Karpas-422 (cell line): ENCODE data around the gene SPTLC2. TPM values are rescaled to one million over a fixed set of nuclear protein-coding genes. Genes with fewer than 3 reads are reported as not detected.

Experiments
- DNase-seq: peaks from one replicate; pipeline ENCODE4 v3.0.0-alpha.2; 2015
- H2AFZ ChIP-seq: fragments of 200-600 bp; sonication (generic); 2 replicates; pipeline ENCODE4 v1.6.1; 2014; ENCODE audit warnings: antibody characterized with exemption, low read length, mixed read lengths
- H3K27ac ChIP-seq: fragments of 200-600 bp; sonication (generic); 2 replicates; pipeline ENCODE4 v1.5.1; 2014; ENCODE audit warnings: mild to moderate bottlenecking, low read length, moderate library complexity
- H3K27me3 ChIP-seq: fragments of 200-600 bp; sonication (generic); 2 replicates; pipeline ENCODE4 v1.6.1; 2014; ENCODE audit warnings: low read length, mixed read lengths
- H3K36me3 ChIP-seq: fragments of 200-600 bp; sonication (generic); 2 replicates; pipeline ENCODE4 v1.6.1; 2014; ENCODE audit warnings: low read length, mixed read lengths; ENCODE audit not compliant: insufficient read depth
- H3K4me1 ChIP-seq: fragments of 200-600 bp; sonication (generic); 2 replicates; pipeline ENCODE4 v1.6.1; 2014; ENCODE audit warnings: mild to moderate bottlenecking, low read length, mixed read lengths
- H3K4me2 ChIP-seq: fragments of 200-600 bp; sonication (generic); 2 replicates; pipeline ENCODE4 v1.6.1; 2014; ENCODE audit warnings: low read length, low read depth, mild to moderate bottlenecking; ENCODE audit not compliant: poor library complexity, severe bottlenecking
- H3K4me3 ChIP-seq: fragments of 200-600 bp; sonication (generic); 2 replicates; pipeline ENCODE4 v1.5.1; 2014; ENCODE audit warnings: mild to moderate bottlenecking, antibody characterized with exemption, low read length, mixed read lengths
- H3K79me2 ChIP-seq: fragments of 200-600 bp; sonication (generic); 2 replicates; pipeline ENCODE4 v1.6.1; 2014; ENCODE audit warnings: mild to moderate bottlenecking, low read length, mixed read lengths
- H3K9ac ChIP-seq: fragments of 200-600 bp; sonication (generic); 2 replicates; pipeline ENCODE4 v1.6.0; 2014; ENCODE audit warnings: low read length
- H3K9me2 ChIP-seq: fragments of 200-600 bp; sonication (generic), shearing (Covaris generic); replicated peaks from 2 replicates; pipeline ENCODE4 v1.6.0; 2014; ENCODE audit warnings: mild to moderate bottlenecking, low read length, moderate library complexity; ENCODE audit not compliant: insufficient read depth
- H3K9me3 ChIP-seq: fragments of 300-700, 200-600 bp; sonication (generic); 2 replicates; pipeline ENCODE4 v1.6.1; 2014; ENCODE audit warnings: low read length, mixed read lengths
- H4K20me1 ChIP-seq: fragments of 200-600 bp; sonication (generic); 2 replicates; pipeline ENCODE4 v1.6.1; 2014; ENCODE audit warnings: mild to moderate bottlenecking, antibody characterized with exemption, low read length, low read depth; ENCODE audit not compliant: insufficient read depth
- total RNA-seq: library from RNA; depleted of rRNA; stranded (reverse); fragments of >200 nt; shearing (Covaris generic); gene quantifications from 2 replicates; pipeline ENCODE4 v1.2.3, GENCODE V29; 2014; ENCODE audit warnings: low replicate concordance

Gene SPTLC2
- total RNA-seq, 1 experiment from 2014 or later, result 97.0 TPM

DNA sequence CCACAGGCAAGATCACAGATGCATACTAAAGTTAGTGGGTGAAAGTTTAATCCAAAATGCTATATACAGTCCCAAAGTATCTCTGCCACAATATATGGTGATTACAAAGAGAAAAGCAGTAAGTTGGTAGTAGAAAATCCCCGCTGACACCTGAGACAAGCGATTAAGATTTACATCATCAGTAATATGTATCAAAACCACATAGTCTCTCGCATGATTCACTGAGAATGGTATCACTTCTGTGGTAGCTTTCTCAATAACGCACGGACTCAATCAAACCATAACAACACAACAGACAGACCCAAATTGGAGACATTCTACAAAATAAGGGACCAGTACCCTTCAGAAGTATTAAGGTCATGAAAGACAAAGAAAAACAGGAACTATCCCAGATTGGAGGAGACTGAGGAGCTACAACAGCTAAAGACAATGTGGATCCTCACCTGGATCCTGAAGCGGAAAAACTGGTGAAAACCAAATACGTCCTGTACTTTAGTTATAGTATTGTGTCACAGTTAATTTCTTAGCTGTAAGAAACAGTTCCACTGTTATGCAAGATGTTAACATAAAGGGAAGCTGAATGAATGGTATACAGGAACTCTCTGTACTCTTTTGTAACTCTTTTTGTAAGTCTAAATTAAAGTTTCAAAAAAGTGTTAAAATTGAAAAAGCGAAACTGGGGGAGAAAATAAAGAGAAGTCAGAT lies 51.0 kb downstream of the SPTLC2 start:
- peaks cover 26% of the 10 kb centered on the region for H3K36me3 ChIP-seq
- H3K27me3 ChIP-seq, result no peaks in the 10 kb centered on the region
- H3K4me1 ChIP-seq, result peaks cover 79% of the 10 kb centered on the region
- H2AFZ ChIP-seq, result peak overlapping the region; percentile 32; the same call in 1 of the 2 replicates
- peak overlapping the region; percentile 73 for H3K4me2 ChIP-seq
- peak overlapping the region; percentile 91 for H3K27ac ChIP-seq
- H4K20me1 ChIP-seq, result no peaks in the 10 kb centered on the region
- no peaks in the 10 kb centered on the region for H3K9me2 ChIP-seq
- peak; percentile 76 for DNase-seq
- peak overlapping the region; percentile 60 for H3K9ac ChIP-seq
- no peaks in the 10 kb centered on the region for H3K9me3 ChIP-seq
- H3K4me3 ChIP-seq, result peak overlapping the region; percentile 53
- H3K79me2 ChIP-seq, result peaks cover 66% of the 10 kb centered on the region

DNA sequence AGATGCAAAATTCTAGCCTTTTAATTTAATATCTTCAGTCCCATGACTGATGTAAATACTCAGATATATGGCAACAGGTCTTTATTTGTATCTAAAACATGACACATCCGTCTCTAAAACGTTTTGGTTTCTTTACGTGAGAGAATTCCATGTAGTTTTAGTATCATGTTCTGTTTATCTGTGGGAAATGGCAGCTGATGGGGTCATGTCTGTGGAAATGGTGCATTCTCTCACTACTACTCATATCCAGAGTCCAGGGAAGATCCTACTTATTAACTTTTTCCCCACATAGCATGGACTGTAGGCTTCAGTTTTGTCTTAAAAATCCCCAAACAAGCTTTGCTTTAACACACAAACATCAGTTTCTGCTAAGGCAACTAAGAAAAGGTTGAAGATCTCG lies 53.8 kb downstream of the SPTLC2 start:
- H3K79me2 ChIP-seq, result peaks cover 58% of the 10 kb centered on the region
- peak overlapping the region; percentile 91 for H3K27ac ChIP-seq
- H3K9me3 ChIP-seq, result no peaks in the 10 kb centered on the region
- peak overlapping the region; percentile 24; the same call in 1 of the 2 replicates for H3K9ac ChIP-seq
- no peak overlapping the region for H3K4me3 ChIP-seq
- H2AFZ ChIP-seq, result no peak overlapping the region
- peaks cover 11% of the 10 kb centered on the region; the same call in 1 of the 2 replicates for H3K36me3 ChIP-seq
- no peaks in the 10 kb centered on the region for H4K20me1 ChIP-seq
- H3K9me2 ChIP-seq, result no peaks in the 10 kb centered on the region
- peaks cover 62% of the 10 kb centered on the region for H3K4me1 ChIP-seq
- peak overlapping the region; percentile 37 for H3K4me2 ChIP-seq
- no peak for DNase-seq
- no peaks in the 10 kb centered on the region for H3K27me3 ChIP-seq

DNA sequence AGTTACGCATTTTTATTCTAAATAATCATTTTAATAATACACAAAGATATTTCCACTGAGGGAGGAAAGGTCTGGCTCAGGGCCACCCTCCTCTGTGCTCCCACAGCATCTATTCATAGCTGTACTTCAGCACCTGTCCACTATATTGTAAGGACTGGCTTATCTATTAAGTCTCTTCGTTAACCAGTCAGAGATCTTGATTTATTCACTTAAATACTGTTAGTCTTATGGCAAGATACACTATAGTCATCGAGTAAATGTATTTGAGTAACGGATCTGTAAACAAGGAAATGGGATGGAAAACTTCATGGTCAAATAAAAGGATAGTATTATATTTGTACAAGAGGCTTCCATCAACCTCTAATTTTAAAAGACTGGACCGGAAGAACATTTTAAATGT lies 54.6 kb downstream of the SPTLC2 start:
- Histone ChIP-seq H3K36me3 (peaks cover 11% of the 10 kb centered on the region; the same call in 1 of the 2 replicates), H3K4me2 (no peak overlapping the region), H3K27ac (peak overlapping the region; percentile 91), H3K9me3 (no peaks in the 10 kb centered on the region), H3K4me1 (peaks cover 62% of the 10 kb centered on the region), H3K4me3 (no peak overlapping the region), H3K9ac (no peak overlapping the region), H3K27me3 (no peaks in the 10 kb centered on the region), H3K79me2 (peaks cover 56% of the 10 kb centered on the region), H3K9me2 (no peaks in the 10 kb centered on the region), H2AFZ (no peak overlapping the region), H4K20me1 (no peaks in the 10 kb centered on the region)
- DNase-seq, result no peak

DNA sequence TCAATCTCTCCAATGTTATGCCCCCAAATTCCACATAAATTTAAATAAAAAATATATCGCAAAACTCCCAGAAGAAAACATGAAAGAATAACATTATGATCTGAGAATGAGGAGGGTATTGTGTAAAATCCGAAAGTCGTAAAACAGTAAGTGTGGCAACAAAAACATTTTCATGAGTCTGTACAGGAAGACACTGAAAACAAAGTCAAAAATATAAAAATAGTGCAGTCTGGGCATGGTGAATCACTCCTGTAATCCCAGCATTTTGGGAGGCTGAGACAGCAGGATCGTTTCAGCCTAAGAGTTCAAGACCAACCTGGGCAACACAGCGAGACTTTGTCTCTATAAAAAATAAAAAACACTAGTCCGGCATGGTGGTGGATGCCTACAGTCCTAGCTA lies 57.1 kb downstream of the SPTLC2 start:
- Histone ChIP-seq H3K36me3 (peaks cover 26% of the 10 kb centered on the region), H3K4me2 (no peak overlapping the region)
- no peak for DNase-seq

DNA sequence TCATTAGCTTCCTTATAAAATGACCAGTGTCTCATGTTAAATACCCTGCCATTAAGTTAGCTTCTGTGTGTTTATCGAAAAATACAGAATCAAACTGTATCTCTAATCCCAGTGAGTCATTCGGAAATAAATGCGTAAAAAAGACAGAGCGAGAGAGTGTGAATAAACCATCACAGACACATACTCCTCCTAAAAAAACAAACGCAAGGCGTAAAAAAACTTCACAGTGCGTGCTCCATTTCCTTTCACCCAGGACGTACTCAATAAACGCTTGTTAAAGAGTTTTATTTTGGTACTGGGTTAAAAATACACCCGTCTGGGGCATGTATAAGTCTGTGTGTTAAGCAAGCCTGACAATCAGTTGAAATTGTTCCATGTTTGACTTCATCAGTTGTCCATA lies 59.0 kb downstream of the SPTLC2 start:
- no peaks in the 10 kb centered on the region for H3K9me2 ChIP-seq
- peaks cover 30% of the 10 kb centered on the region for H3K36me3 ChIP-seq
- DNase-seq, result peak; percentile 61
- H4K20me1 ChIP-seq, result no peaks in the 10 kb centered on the region
- peaks cover 57% of the 10 kb centered on the region for H3K79me2 ChIP-seq
- peak overlapping the region; percentile 25 for H3K4me3 ChIP-seq
- H3K4me2 ChIP-seq, result peak overlapping the region; percentile 61
- peak overlapping the region; percentile 88 for H3K27ac ChIP-seq
- H3K4me1 ChIP-seq, result peaks cover 47% of the 10 kb centered on the region
- H3K9ac ChIP-seq, result peak overlapping the region; percentile 49
- H3K9me3 ChIP-seq, result no peaks in the 10 kb centered on the region
- H3K27me3 ChIP-seq, result no peaks in the 10 kb centered on the region
- H2AFZ ChIP-seq, result 0 out of 2 replicates have a peak overlapping the region, but pooled peaks have one; percentile 2

More for the DNA sequence above, 57.1 kb downstream of the SPTLC2 start:
- Histone ChIP-seq H3K27ac (no peak overlapping the region), H3K9me3 (no peaks in the 10 kb centered on the region), H3K9ac (no peak overlapping the region), H3K4me3 (no peak overlapping the region), H3K79me2 (peaks cover 61% of the 10 kb centered on the region), H2AFZ (no peak overlapping the region), H3K4me1 (peaks cover 61% of the 10 kb centered on the region), H4K20me1 (no peaks in the 10 kb centered on the region), H3K9me2 (no peaks in the 10 kb centered on the region), H3K27me3 (no peaks in the 10 kb centered on the region)

DNA sequence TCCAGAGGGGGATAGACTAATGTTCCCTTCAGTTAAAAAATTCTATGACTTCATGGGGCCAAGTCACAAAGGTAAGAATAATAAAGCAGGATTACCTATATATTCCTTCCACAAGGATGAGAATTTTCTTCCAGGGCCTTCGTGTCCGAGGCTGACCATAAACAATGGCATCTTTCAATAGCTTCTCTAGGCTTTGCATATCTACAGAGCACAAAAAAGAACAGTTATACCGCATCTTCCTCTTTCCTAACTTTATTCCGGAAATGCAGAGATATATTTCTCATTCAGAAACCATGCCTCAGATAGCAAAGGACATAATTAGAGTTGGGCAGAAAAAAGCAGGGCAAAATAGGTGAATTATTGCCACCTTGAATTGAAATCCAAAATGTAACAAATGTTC lies 59.5 kb downstream of the SPTLC2 start:
- H3K36me3 ChIP-seq, result peaks cover 25% of the 10 kb centered on the region
- peak overlapping the region; percentile 25 for H3K4me3 ChIP-seq

DNA sequence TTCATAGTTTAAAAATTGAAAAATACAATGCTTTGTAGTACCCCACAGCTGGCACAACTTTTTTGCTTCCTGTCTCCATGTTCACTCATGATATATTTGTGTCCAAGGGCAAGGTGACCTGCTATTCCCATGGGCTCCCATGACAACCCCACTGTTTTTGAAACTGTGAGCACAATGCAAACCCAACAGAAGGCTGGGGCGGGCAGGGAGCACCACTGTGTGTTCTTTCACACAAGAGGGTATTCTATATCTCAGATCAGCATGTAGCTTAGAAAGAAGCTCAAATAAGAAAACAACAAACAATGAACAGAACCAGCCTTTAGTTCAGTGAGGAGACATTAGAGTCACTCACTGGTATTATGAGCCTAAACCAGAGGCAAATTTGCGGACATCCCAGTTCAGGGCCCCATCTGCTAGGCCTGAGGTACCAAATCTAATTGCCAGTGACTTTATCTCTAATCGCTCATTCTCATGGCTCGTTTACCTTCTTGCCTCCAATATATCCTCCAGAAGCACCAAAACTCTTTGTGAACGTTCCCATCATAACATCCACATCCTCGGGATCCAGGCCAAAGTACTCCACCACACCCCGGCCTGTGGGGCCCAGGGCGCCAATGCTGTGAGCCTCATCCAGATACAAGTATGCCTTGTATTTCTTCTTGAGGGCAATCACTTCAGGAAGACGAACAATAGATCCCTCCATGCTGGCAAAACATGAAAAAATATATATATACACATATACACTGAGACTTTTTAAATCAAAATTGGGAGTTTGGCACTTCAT lies 61.4 kb downstream of the SPTLC2 start:
- Histone ChIP-seq H3K4me2 (peak overlapping the region; percentile 63), H2AFZ (no peak overlapping the region), H3K9ac (peak overlapping the region; percentile 43), H3K36me3 (peaks cover 27% of the 10 kb centered on the region), H3K79me2 (peaks cover 55% of the 10 kb centered on the region), H3K4me1 (peaks cover 44% of the 10 kb centered on the region), H3K9me3 (no peaks in the 10 kb centered on the region), H3K4me3 (peak overlapping the region; percentile 20; the same call in 1 of the 2 replicates), H3K9me2 (no peaks in the 10 kb centered on the region), H3K27ac (peak overlapping the region; percentile 85), H3K27me3 (no peaks in the 10 kb centered on the region), H4K20me1 (no peaks in the 10 kb centered on the region)
- DNase-seq, result peak; percentile 67

More for the DNA sequence above, 59.5 kb downstream of the SPTLC2 start:
- Histone ChIP-seq H3K9me2 (no peaks in the 10 kb centered on the region), H3K4me2 (peak overlapping the region; percentile 61), H4K20me1 (no peaks in the 10 kb centered on the region), H3K27ac (peak overlapping the region; percentile 88), H3K79me2 (peaks cover 53% of the 10 kb centered on the region), H3K9ac (peak overlapping the region; percentile 49), H3K9me3 (no peaks in the 10 kb centered on the region), H3K4me1 (peaks cover 44% of the 10 kb centered on the region), H2AFZ (0 out of 2 replicates have a peak overlapping the region, but pooled peaks have one; percentile 2), H3K27me3 (no peaks in the 10 kb centered on the region)
- DNase-seq, result peak; percentile 80

DNA sequence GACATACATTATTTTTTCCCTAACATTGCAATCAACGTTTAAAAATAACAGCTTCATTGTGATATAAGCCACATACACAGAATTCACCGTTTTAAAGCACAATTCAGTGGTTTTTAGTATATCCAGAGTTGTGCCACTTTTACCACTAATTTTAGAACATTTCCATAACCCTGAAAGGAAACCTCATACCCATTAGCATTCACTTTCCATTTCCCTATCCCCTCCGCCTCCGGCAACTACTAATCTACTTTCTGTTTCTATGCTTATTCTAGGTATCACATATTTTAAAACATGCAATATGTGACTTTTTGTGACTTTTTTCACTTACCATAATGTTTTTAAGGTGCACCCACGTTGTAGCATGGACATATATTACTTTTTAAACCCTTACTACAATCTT lies 62.2 kb downstream of the SPTLC2 start:
- peaks cover 58% of the 10 kb centered on the region for H3K79me2 ChIP-seq
- H3K4me2 ChIP-seq, result peak overlapping the region; percentile 63
- no peaks in the 10 kb centered on the region for H4K20me1 ChIP-seq
- H3K9me2 ChIP-seq, result no peaks in the 10 kb centered on the region
- H3K36me3 ChIP-seq, result peaks cover 30% of the 10 kb centered on the region
- H3K4me3 ChIP-seq, result peak overlapping the region; percentile 20; the same call in 1 of the 2 replicates
- peak overlapping the region; percentile 43 for H3K9ac ChIP-seq
- H3K4me1 ChIP-seq, result peaks cover 44% of the 10 kb centered on the region
- peak overlapping the region; percentile 85 for H3K27ac ChIP-seq
- H3K9me3 ChIP-seq, result no peaks in the 10 kb centered on the region
- H2AFZ ChIP-seq, result no peak overlapping the region
- H3K27me3 ChIP-seq, result no peaks in the 10 kb centered on the region
- DNase-seq, result no peak
